VCaP (cell line): Measurements from ENCODE around the gene PRPF6.

ENCODE experiments used
- H3K27ac ChIP-seq: fragments of 450-650 bp; 2 replicates; pipeline ENCODE4 v1.5.1; 2017
- CTCF ChIP-seq: fragments of 450-650 bp; conservative IDR thresholded peaks from 2 replicates; pipeline ENCODE4 v1.5.1; 2017; ENCODE audit warnings: mild to moderate bottlenecking, moderate library complexity

The PRPF6 gene

GRCh38 chr20:64040231-64041039 is 59.5 kb downstream of the PRPF6 start:
- TF ChIP-seq CTCF, result no peak
- no peak overlapping the region for H3K27ac ChIP-seq

- no peak for TF ChIP-seq CTCF
- no peak overlapping the region for H3K27ac ChIP-seq
Measured at GRCh38 chr20:64041040-64041780, 60.3 kb downstream of the PRPF6 start.

- H3K27ac ChIP-seq, result peak overlapping the region; percentile 71; the same call in 1 of the 2 replicates
- TF ChIP-seq CTCF, result no peak
Measured at GRCh38 chr20:64041781-64042053, 60.8 kb downstream of the PRPF6 start.

GRCh38 chr20:64042054-64042781 is 61.3 kb downstream of the PRPF6 start:
- no peak for TF ChIP-seq CTCF
- peak overlapping the region; percentile 71; the same call in 1 of the 2 replicates for H3K27ac ChIP-seq

GRCh38 chr20:64043768-64044167 is 62.8 kb downstream of the PRPF6 start:
- no peak overlapping the region for H3K27ac ChIP-seq
- TF ChIP-seq CTCF, result no peak

GRCh38 chr20:64044484-64045247 is 63.7 kb downstream of the PRPF6 start:
- TF ChIP-seq CTCF, result no peak
- H3K27ac ChIP-seq, result no peak overlapping the region
